K562 (cell line): ENCODE data around the gene HIPK1. TPM values are rescaled to one million over a fixed set of nuclear protein-coding genes. Genes with fewer than 3 reads are reported as not detected.
A peak's percentile ranks its signal among the peaks of the same experiment; 100 is the strongest.

Source experiments
- ATAC-seq: fragments of 200-7000 bp; cut with Tn5 transposase; 3 replicates; pipeline ENCODE4 v1.9.1; 2020; ENCODE audit warnings: moderate library complexity
- BruUV-seq: library from RNA; stranded (reverse); fragments of 400-500 nt; replicated peaks from 2 replicates; lab custom pipeline; 2021; lab: Mats Ljungman, UMichigan
- CTCF ChIA-PET: fragments of 300-600 bp; formaldehyde crosslinking; extraction: SDS; loops from one replicate; lab custom pipeline; 2021; ENCODE audit warnings: low intra/inter-chr PET ratio; lab: Yijun Ruan, JAX
- POLR2A ChIA-PET: fragments of 300-600, 350-650 bp; sonication (Branson Sonifier 250); formaldehyde crosslinking; extraction: SDS; loops from one replicate; lab custom pipeline; 2021; ENCODE audit warnings: antibody characterized with exemption, inconsistent platforms; lab: Yijun Ruan, JAX
- DNase-seq, 4 experiments: peaks; one replicate each; pipeline versions ENCODE4 v3.0.0 to v3.0.0-alpha.2; 2011 to 2018; ENCODE audit warnings: low spot score in 3 of 4, mixed read lengths in 3 of 4; ENCODE audit errors: extremely low read depth in 1 of 4
- FAIRE-seq: peaks from 2 replicates; lab custom pipeline; 2011; peaks lifted over from hg19 to GRCh38; lab: Jason Lieb, UNC
- H2AFZ ChIP-seq: 2 replicates; pipeline ENCODE4 v1.6.0; 2011; ENCODE audit warnings: low read depth, low read length, control low read depth, inconsistent platforms
- H3K27ac ChIP-seq: fragments of 200-600 bp; 3 replicates; pipeline ENCODE4 v1.8.0; 2011; ENCODE audit warnings: low read depth, mild to moderate bottlenecking, control low read depth, inconsistent platforms, low read length, moderate library complexity, mixed read lengths; ENCODE audit errors: extremely low read depth
- H3K27me3 ChIP-seq, 2 experiments: fragments of 300-600 bp in 1 of 2; 2 replicates in 1 of 2; 3 replicates in 1 of 2; pipeline versions ENCODE4 v1.6.0 to v1.8.0; 2011; ENCODE audit warnings: inconsistent platforms in 2 of 2, low read length in 2 of 2, mild to moderate bottlenecking in 1 of 2, mixed read lengths in 1 of 2, moderate library complexity in 1 of 2; ENCODE audit not compliant: control insufficient read depth in 2 of 2, insufficient read depth in 2 of 2
- H3K36me3 ChIP-seq: fragments of 300-600 bp; 3 replicates; pipeline ENCODE4 v1.8.0; 2011; ENCODE audit warnings: mild to moderate bottlenecking, low read length, inconsistent platforms; ENCODE audit not compliant: control insufficient read depth, insufficient read depth
- H3K4me1 ChIP-seq, 2 experiments: fragments of 200-600 bp in 1 of 2; replicated peaks in 1 of 2; 2 replicates in 1 of 2; 3 replicates in 1 of 2; pipeline versions ENCODE4 v1.5.1 to v1.8.0; 2011; ENCODE audit warnings: inconsistent platforms in 2 of 2, low read length in 2 of 2, mild to moderate bottlenecking in 1 of 2, mixed read lengths in 1 of 2, moderate library complexity in 1 of 2; ENCODE audit not compliant: control insufficient read depth in 2 of 2, insufficient read depth in 2 of 2
- H3K4me2 ChIP-seq: 2 replicates; pipeline ENCODE4 v1.6.1; 2011; ENCODE audit warnings: low read length, control low read depth, inconsistent platforms, mixed read lengths; ENCODE audit not compliant: insufficient read depth
- H3K4me3 ChIP-seq: fragments of 200-600 bp; sonication (generic), shearing (Covaris generic); 2 replicates; pipeline ENCODE4 v1.5.1; 2016; ENCODE audit warnings: control low read depth, inconsistent platforms
- H3K79me2 ChIP-seq: fragments of 200-600 bp; 3 replicates; pipeline ENCODE4 v1.8.0; 2011; ENCODE audit warnings: low read length, inconsistent platforms; ENCODE audit not compliant: control insufficient read depth, insufficient read depth
- H3K9ac ChIP-seq, 2 experiments: 2 replicates each; pipeline versions ENCODE4 v1.6.0 to v1.6.1; 2011; ENCODE audit warnings: low read depth in 2 of 2, low read length in 2 of 2, control low read depth in 1 of 2, inconsistent platforms in 1 of 2, mild to moderate bottlenecking in 1 of 2, mixed read lengths in 1 of 2; ENCODE audit not compliant: insufficient read depth in 1 of 2
- H3K9me1 ChIP-seq: one replicate; pipeline ENCODE4 v1.6.0; 2011; ENCODE audit warnings: inconsistent platforms, mild to moderate bottlenecking, low read length, moderate library complexity; ENCODE audit not compliant: control insufficient read depth, insufficient read depth
- H3K9me3 ChIP-seq: replicated peaks from 2 replicates; pipeline ENCODE4 v1.5.1; 2011; ENCODE audit warnings: low read depth, low read length, inconsistent platforms; ENCODE audit not compliant: control insufficient read depth, insufficient read depth
- H4K20me1 ChIP-seq: replicated peaks from 2 replicates; pipeline ENCODE4 v1.6.1; 2011; ENCODE audit warnings: low read length, inconsistent platforms, mixed read lengths; ENCODE audit not compliant: control insufficient read depth, insufficient read depth
- ARID3A ChIP-seq: IDR thresholded peaks from 2 replicates; pipeline ENCODE4 v1.6.1; 2012; ENCODE audit warnings: low read depth, low read length, improper control_type of control experiment, borderline replicate concordance
- E2F4 ChIP-seq: sonication (generic); formaldehyde crosslinking; IDR thresholded peaks from 2 replicates; pipeline ENCODE4 v1.8.0; 2022; ENCODE audit warnings: mild to moderate bottlenecking, low read depth, missing genetic modification reagents
- EWSR1 ChIP-seq: fragments of 450-650 bp; IDR thresholded peaks from 2 replicates; pipeline ENCODE4 v1.6.1; 2018; ENCODE audit warnings: borderline replicate concordance, mild to moderate bottlenecking, low read depth, moderate library complexity; ENCODE audit not compliant: partially characterized antibody
- JUN ChIP-seq, 2 experiments: sonication (generic) in 1 of 2; formaldehyde crosslinking in 1 of 2; IDR thresholded peaks; 2 replicates each; pipeline versions ENCODE4 v1.6.1 to v1.8.0; 2012 to 2022; ENCODE audit warnings: borderline replicate concordance in 2 of 2, mild to moderate bottlenecking in 2 of 2, improper control_type of control experiment in 1 of 2, low read depth in 1 of 2, low read length in 1 of 2, missing genetic modification reagents in 1 of 2
- MAX ChIP-seq: sonication (generic); formaldehyde crosslinking; IDR thresholded peaks from 2 replicates; pipeline ENCODE4 v1.9.0; 2022; ENCODE audit warnings: mild to moderate bottlenecking, missing genetic modification reagents
- RCOR1 ChIP-seq, 2 experiments: IDR thresholded peaks; 2 replicates each; pipeline ENCODE4 v1.6.1; 2012; ENCODE audit warnings: low read depth in 2 of 2, low read length in 2 of 2, borderline replicate concordance in 1 of 2, improper control_type of control experiment in 1 of 2
- SAFB ChIP-seq: fragments of 200-400 bp; formaldehyde crosslinking; IDR thresholded peaks from 2 replicates; pipeline ENCODE4 v1.6.1; 2017; ENCODE audit warnings: low read depth, low read length, borderline replicate concordance
- ZBTB11 ChIP-seq, 3 experiments: fragments of 200-800 bp in 1 of 3; fragments of 250-450 bp in 1 of 3; fragments of 450-650 bp in 1 of 3; sonication (Bioruptor Pico) in 1 of 3; sonication (Bioruptor generic) in 1 of 3; formaldehyde crosslinking in 1 of 3; IDR thresholded peaks; 2 replicates each; pipeline versions ENCODE4 v1.6.1 to v1.8.0; 2016 to 2022; ENCODE audit warnings: mild to moderate bottlenecking in 2 of 3, missing genetic modification characterization in 2 of 3, missing compliant biosample characterization in 1 of 3, moderate library complexity in 1 of 3
- ZC3H8 ChIP-seq: fragments of 450-650 bp; IDR thresholded peaks from 2 replicates; pipeline ENCODE4 v1.6.1; 2017
- WGBS: fragments of 100-300 bp; shearing (Covaris generic); methylation state at CpG from one replicate; pipeline ENCODE4 v1.1.6; 2016; ENCODE audit warnings: low coverage, mixed read lengths; ENCODE audit not compliant: insufficient coverage; ENCODE audit errors: missing lambda C conversion rate; 5-methylcytosine and 5-hydroxymethylcytosine counted together
- in situ Hi-C: fragments of 300-500 bp; cut with MboI; formaldehyde crosslinking; loops from 4 replicates; pipeline ENCODE4 v1.15.0; 2018; ENCODE audit warnings: inconsistent platforms, mixed read lengths
- intact Hi-C: fragments of 100-400 bp; cut with micrococcal nuclease; formaldehyde crosslinking; loops from 2 replicates; pipeline ENCODE4 v1.14.2; 2022
- polyA plus RNA-seq, 8 experiments: library from polyadenylated mRNA; depleted of rRNA in 4 of 8; stranded (reverse) in 5 of 8; unstranded in 3 of 8; fragments of >200 nt; fragmentation: Nextera tagmentation in 2 of 8; fragmentation: Illumina TruSeq in 1 of 8; extraction: Ambion mirVana in 2 of 8; extraction: Trizol in 1 of 8; gene quantifications; 2 replicates each; pipeline versions ENCODE4 v1.2.1 to v1.2.3, GENCODE V29; 2011 to 2014; ENCODE audit warnings: inconsistent platforms in 1 of 8, missing spikeins in 1 of 8
- total RNA-seq, 7 experiments: library from RNA; depleted of rRNA in 6 of 7; stranded (reverse); fragments of >200 nt in 6 of 7; fragmentation: Illumina TruSeq in 2 of 7; extraction: Trizol in 2 of 7; gene quantifications; 2 replicates each; pipeline versions ENCODE4 v1.2.1 to v1.2.3, GENCODE V29; 2011 to 2021; ENCODE audit warnings: low replicate concordance in 1 of 7

HIPK1 gene
- total and polyA plus RNA-seq, 9 of the 15 experiments (the other 6 are each of a cell fraction or from before 2014, with no cell fraction given): 10.0 to 57.9 (median 29.6) TPM

GRCh38 chr1:113975211-113975895 is 46.2 kb downstream of the HIPK1 start (continued):
- TF ChIP-seq RCOR1 (IDR thresholded peaks at IDR 0.05; ENCODE audit: borderline replicate concordance in 1 of 2, low read depth in 2 of 2, low read length in 2 of 2): no peak
- TF ChIP-seq EWSR1: no peak
- TF ChIP-seq, all 486 proteins: peak for 0

GRCh38 chr1:113976609-113977278 is 47.6 kb downstream of the HIPK1 start:
- ChIA-PET CTCF (no interaction called here), POLR2A (interaction anchor here (0.6 to 1.5 kb wide), 6 partner anchors 24 to 1139 kb away, joined by 3 read pairs; no protein-coding TSS in a partner anchor)
- H3K4me3 ChIP-seq: no peak overlapping the region
- peaks cover 0 to 5% of the 10 kb centered on the region in 2 experiments; a peak in 2 of 5 replicates for H3K4me1 ChIP-seq
- DNase-seq: peak; percentile 33 to 47 (median 44)
- no peak overlapping the region for H3K9ac ChIP-seq
- H3K9me3 ChIP-seq: no peaks in the 10 kb centered on the region
- H3K27me3 ChIP-seq: peaks cover 5 to 19% of the 10 kb centered on the region in 2 experiments; a peak in 2 of 5 replicates
- 0 out of 2 replicates have a peak, but pooled peaks cover 3% of the 10 kb centered on the region for H4K20me1 ChIP-seq
- peaks cover 37% of the 10 kb centered on the region; the same call in 2 of the 3 replicates for H3K36me3 ChIP-seq
- WGBS: 74% methylated on average over 4 of the region's 4 CpGs
- peak; percentile 82 for FAIRE-seq
- TSS peak; percentile 15 for BruUV-seq
- no peaks in the 10 kb centered on the region for H3K79me2 ChIP-seq
- no peak overlapping the region for H2AFZ ChIP-seq
- H3K4me2 ChIP-seq: no peak overlapping the region
- H3K9me1 ChIP-seq: no peaks in the 10 kb centered on the region
- ATAC-seq: peak; percentile 69
- intact Hi-C loops: loop anchor here (5.0 to 10.0 kb wide), 4 partner anchors 128 to 292 kb away; no protein-coding TSS in a partner anchor
- in situ Hi-C loops: loop anchor here (25.0 kb wide), 1 partner anchor 1086 kb away; no protein-coding TSS in a partner anchor
- H3K27ac ChIP-seq: no peak overlapping the region
- peak in 1 of 3 experiments; percentile 3; a peak in 1 of 6 replicates for TF ChIP-seq ZBTB11 (CRISPR knock-in tag; IDR thresholded peaks at IDR 0.05)
- no peak for TF ChIP-seq MAX (CRISPR knock-in tag)
- TF ChIP-seq JUN (IDR thresholded peaks at IDR 0.05; ENCODE audit: borderline replicate concordance, low read depth, low read length): no peak
- TF ChIP-seq JUN (CRISPR knock-in tag; IDR thresholded peaks at IDR 0.05; ENCODE audit: borderline replicate concordance): no peak
- TF ChIP-seq SAFB: no peak
- TF ChIP-seq ZC3H8: no peak
- no peak for TF ChIP-seq ARID3A
- TF ChIP-seq E2F4: no peak
